SK-N-SH (cell line): ENCODE results near the gene KCTD17. TPM values are rescaled to one million over a fixed set of nuclear protein-coding genes. Genes with fewer than 3 reads are reported as not detected.

ENCODE experiments used
- CTCF ChIA-PET: fragments of 300-600, 350-600 bp; formaldehyde crosslinking; extraction: SDS; loops from one replicate; lab custom pipeline; 2021; lab: Yijun Ruan, JAX
- POLR2A ChIA-PET: fragments of 350-600 bp; sonication (Branson Sonifier 250); formaldehyde crosslinking; extraction: SDS; loops from one replicate; lab custom pipeline; 2020; ENCODE audit warnings: antibody characterized with exemption, inconsistent platforms; lab: Yijun Ruan, JAX
- DNase-seq: peaks from one replicate; pipeline ENCODE4 v3.0.0; 2012
- H2AFZ ChIP-seq: fragments of 200-600 bp; sonication (generic); 2 replicates; pipeline ENCODE4 v1.8.1; 2016; ENCODE audit warnings: antibody characterized with exemption, mild to moderate bottlenecking, low read depth
- H3F3A ChIP-seq: fragments of 200-600 bp; sonication (generic); replicated peaks from 2 replicates; pipeline ENCODE3; 2016; ENCODE audit warnings: antibody characterized with exemption, mild to moderate bottlenecking; ENCODE audit not compliant: insufficient read depth
- H3K27ac ChIP-seq, 2 experiments: fragments of 200-500 bp in 1 of 2; fragments of 200-600 bp in 1 of 2; sonication (Bioruptor generic) in 1 of 2; sonication (generic), shearing (Covaris generic) in 1 of 2; 2 replicates each; pipeline versions ENCODE4 v1.5.1 to v1.6.1; 2014 to 2016; ENCODE audit warnings: low read depth in 2 of 2, inconsistent platforms in 1 of 2, low read length in 1 of 2, mild to moderate bottlenecking in 1 of 2, mixed read lengths in 1 of 2
- H3K27me3 ChIP-seq: fragments of 200-600 bp; sonication (generic), shearing (Covaris generic); 2 replicates; pipeline ENCODE4 v1.6.1; 2016; ENCODE audit warnings: mixed run types; ENCODE audit not compliant: insufficient read depth
- H3K36me3 ChIP-seq, 2 experiments: fragments of 200-500 bp in 1 of 2; fragments of 200-600 bp in 1 of 2; sonication (Bioruptor generic) in 1 of 2; sonication (generic) in 1 of 2; replicated peaks in 1 of 2; 2 replicates each; pipeline versions ENCODE3 to v1.5.1; 2014 to 2016; ENCODE audit warnings: low read length in 1 of 2, mild to moderate bottlenecking in 1 of 2; ENCODE audit not compliant: insufficient read depth in 2 of 2, control insufficient read depth in 1 of 2
- H3K4me1 ChIP-seq, 2 experiments: fragments of 200-500 bp in 1 of 2; fragments of 200-600 bp in 1 of 2; sonication (Bioruptor generic) in 1 of 2; sonication (generic), shearing (Covaris generic) in 1 of 2; 2 replicates each; pipeline versions ENCODE4 v1.5.1 to v1.6.1; 2014 to 2016; ENCODE audit warnings: low read depth in 1 of 2, low read length in 1 of 2, mixed run types in 1 of 2; ENCODE audit not compliant: insufficient read depth in 2 of 2, control insufficient read depth in 1 of 2
- H3K4me2 ChIP-seq: fragments of 200-600 bp; sonication (generic), shearing (Covaris generic); 2 replicates; pipeline ENCODE4 v1.6.1; 2017; ENCODE audit warnings: mixed run types
- H3K4me3 ChIP-seq, 2 experiments: fragments of 200-500 bp in 1 of 2; fragments of 200-600 bp in 1 of 2; sonication (Bioruptor generic) in 1 of 2; sonication (generic), shearing (Covaris generic) in 1 of 2; 2 replicates each; pipeline versions ENCODE4 v1.5.1 to v1.8.1; 2014 to 2016; ENCODE audit warnings: low read depth in 2 of 2, inconsistent platforms in 1 of 2, low read length in 1 of 2, mild to moderate bottlenecking in 1 of 2, mixed read lengths in 1 of 2, moderate library complexity in 1 of 2
- H3K79me2 ChIP-seq: fragments of 200-600 bp; sonication (generic); 2 replicates; pipeline ENCODE4 v1.8.1; 2017; ENCODE audit warnings: mild to moderate bottlenecking; ENCODE audit not compliant: insufficient read depth
- H3K9ac ChIP-seq: fragments of 200-600 bp; sonication (generic); 2 replicates; pipeline ENCODE4 v1.6.1; 2017; ENCODE audit warnings: mixed run types
- H3K9me2 ChIP-seq: fragments of 200-600 bp; sonication (generic); 2 replicates; pipeline ENCODE4 v1.6.1; 2017; ENCODE audit warnings: mixed run types
- H3K9me3 ChIP-seq: fragments of 200-600 bp; sonication (generic); 2 replicates; pipeline ENCODE4 v1.6.1; 2017; ENCODE audit warnings: mixed run types, mild to moderate bottlenecking, moderate library complexity
- H4K20me1 ChIP-seq: fragments of 200-600 bp; sonication (generic); 2 replicates; pipeline ENCODE4 v1.6.1; 2017; ENCODE audit warnings: mild to moderate bottlenecking, mixed run types; ENCODE audit not compliant: insufficient read depth
- CHD2 ChIP-seq: fragments of 150-350 bp; IDR thresholded peaks from 2 replicates; pipeline ENCODE4 v1.6.1; 2018; ENCODE audit warnings: low read length; ENCODE audit not compliant: partially characterized antibody
- ELF1 ChIP-seq: IDR thresholded peaks from 2 replicates; pipeline ENCODE4 v1.4.0; 2012
- EP300 ChIP-seq, 2 experiments: IDR thresholded peaks; 2 replicates each; pipeline versions ENCODE4 v1.4.0 to v1.6.1; 2012; ENCODE audit warnings: borderline replicate concordance in 1 of 2, low read depth in 1 of 2, low read length in 1 of 2
- FOSL2 ChIP-seq: IDR thresholded peaks from 2 replicates; pipeline ENCODE4 v1.4.0; 2012; ENCODE audit warnings: low read depth, mild to moderate bottlenecking, moderate library complexity, borderline replicate concordance
- GABPA ChIP-seq: IDR thresholded peaks from 2 replicates; pipeline ENCODE4 v1.4.0; 2012; ENCODE audit warnings: low read depth, mild to moderate bottlenecking
- GATA2 ChIP-seq: sonication (generic); formaldehyde crosslinking; IDR thresholded peaks from 2 replicates; pipeline ENCODE4 v1.5.0; 2020; ENCODE audit warnings: mild to moderate bottlenecking, missing genetic modification reagents
- IRF3 ChIP-seq: fragments of 150-350 bp; IDR thresholded peaks from 2 replicates; pipeline ENCODE4 v1.6.1; 2016; ENCODE audit warnings: mild to moderate bottlenecking, low read depth, low read length
- MAX ChIP-seq: IDR thresholded peaks from 2 replicates; pipeline ENCODE4 v1.4.0; 2012; ENCODE audit warnings: low read depth
- MEF2A ChIP-seq: IDR thresholded peaks from 2 replicates; pipeline ENCODE4 v1.4.0; 2012; ENCODE audit warnings: low read depth, borderline replicate concordance
- MXI1 ChIP-seq: IDR thresholded peaks from 2 replicates; pipeline ENCODE4 v1.6.1; 2012; ENCODE audit warnings: mild to moderate bottlenecking, low read depth, low read length, improper control_type of control experiment
- NFIC ChIP-seq: IDR thresholded peaks from 2 replicates; pipeline ENCODE4 v1.4.0; 2012; ENCODE audit warnings: borderline replicate concordance
- NRF1 ChIP-seq: IDR thresholded peaks from 2 replicates; pipeline ENCODE4 v1.6.1; 2012; ENCODE audit warnings: low read depth, mild to moderate bottlenecking, low read length
- RAD21 ChIP-seq: IDR thresholded peaks from 2 replicates; pipeline ENCODE4 v1.6.1; 2012; ENCODE audit warnings: mild to moderate bottlenecking, low read length
- RCOR1 ChIP-seq: fragments of 150-350 bp; IDR thresholded peaks from 2 replicates; pipeline ENCODE4 v1.6.1; 2017; ENCODE audit warnings: antibody characterized with exemption, low read length
- RFX5 ChIP-seq: IDR thresholded peaks from 2 replicates; pipeline ENCODE4 v1.6.1; 2012; ENCODE audit warnings: mild to moderate bottlenecking, improper control_type of control experiment, low read length
- RXRA ChIP-seq: IDR thresholded peaks from 2 replicates; pipeline ENCODE4 v1.4.0; 2012; ENCODE audit warnings: low read depth, mild to moderate bottlenecking, borderline replicate concordance
- SIN3A ChIP-seq: IDR thresholded peaks from 2 replicates; pipeline ENCODE4 v1.6.1; 2012; ENCODE audit warnings: low read depth, mild to moderate bottlenecking, low read length, moderate library complexity, borderline replicate concordance
- TAF1 ChIP-seq: IDR thresholded peaks from 2 replicates; pipeline ENCODE4 v1.6.1; 2012; ENCODE audit warnings: low read depth, mild to moderate bottlenecking, low read length, moderate library complexity, borderline replicate concordance
- WGBS: methylation state at CpG from one replicate; pipeline ENCODE4 v1.1.6; 2017; ENCODE audit warnings: low lambda C conversion rate; 5-methylcytosine and 5-hydroxymethylcytosine counted together
- polyA plus RNA-seq, 3 experiments: library from polyadenylated mRNA; depleted of rRNA; stranded (reverse); fragments of >200 nt; gene quantifications; 2 replicates each; pipeline ENCODE4 v1.2.3, GENCODE V29; 2012
- TF ChIP-seq, protein P1 (sequence below): IDR thresholded peaks from 2 replicates; pipeline ENCODE4 v1.4.0; 2012; ENCODE audit warnings: low read depth, borderline replicate concordance
- TF ChIP-seq, protein P2 (sequence below): fragments of 200-600 bp; sonication (generic); IDR thresholded peaks from 2 replicates; pipeline ENCODE4 v1.6.1; 2017; ENCODE audit warnings: antibody characterized with exemption, mild to moderate bottlenecking, moderate library complexity

KCTD17 gene
- polyA plus RNA-seq, 1 of the 3 experiments (the other 2 are of a cell fraction) = 57.8 TPM

GRCh38 chr22:37082251-37082873 lies 30.8 kb downstream of the KCTD17 start:
- Histone ChIP-seq H3F3A (no peaks in the 10 kb centered on the region), H3K36me3 (no peaks in the 10 kb centered on the region), H3K9me3 (no peaks in the 10 kb centered on the region), H3K9me2 (no peaks in the 10 kb centered on the region), H3K9ac (no peak overlapping the region), H3K27me3 (peaks cover 2% of the 10 kb centered on the region; the same call in 1 of the 2 replicates), H3K4me2 (no peak overlapping the region), H3K27ac (no peak overlapping the region), H3K79me2 (no peaks in the 10 kb centered on the region), H4K20me1 (no peaks in the 10 kb centered on the region), H3K4me1 (no peaks in the 10 kb centered on the region)
- POLR2A ChIA-PET = no interaction called here
- no peak for DNase-seq
- 69% methylated on average over 7 of the region's 10 CpGs for WGBS
- CTCF ChIA-PET = interaction anchor here (0.8 to 1.2 kb wide), 3 partner anchors 104 to 130 kb away, joined by 3 to 4 read pairs (median 3); partner anchors contain the start of gene SSTR3
- TF ChIP-seq NFIC = no peak
- no peak for TF ChIP-seq MEF2A
- TF ChIP-seq RAD21 = no peak
- no peak for TF ChIP-seq EP300 (IDR thresholded peaks at IDR 0.05; ENCODE audit: borderline replicate concordance in 1 of 2, low read depth in 1 of 2, low read length in 1 of 2)
- TF ChIP-seq GABPA = no peak
- TF ChIP-seq SIN3A = no peak
- no peak for TF ChIP-seq RCOR1
- no peak for TF ChIP-seq NRF1
- no peak for TF ChIP-seq TAF1
- no peak for TF ChIP-seq MXI1
- no peak for TF ChIP-seq MAX
- TF ChIP-seq, all 33 proteins: peak for 0
- Histone ChIP-seq H3K4me3 (no peak overlapping the region), H2AFZ (no peak overlapping the region)

DNA sequence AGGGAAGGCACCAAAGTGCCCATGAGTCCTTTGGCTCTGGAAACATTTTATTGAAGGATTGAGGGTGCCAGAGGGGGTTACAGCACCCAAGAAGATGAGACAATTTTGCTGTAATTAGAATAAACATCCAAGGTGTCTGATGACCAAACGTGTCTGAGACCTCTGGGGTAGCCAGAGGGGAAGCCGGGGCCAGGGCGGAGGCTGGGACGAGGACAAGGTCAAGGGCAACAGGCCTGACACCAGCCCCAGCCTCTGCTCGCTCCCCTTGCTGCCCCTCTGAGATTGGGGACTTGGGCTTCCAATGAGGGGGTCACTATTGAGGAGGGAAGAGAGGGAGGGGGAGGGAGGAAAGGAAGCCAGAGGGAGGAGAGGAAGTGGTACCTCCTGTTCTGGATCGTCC lies 32.4 kb downstream of the KCTD17 start:
- no peak for TF ChIP-seq MEF2A
- TF ChIP-seq RAD21 = no peak
- no peak for TF ChIP-seq CHD2
- no peak for TF ChIP-seq MXI1
- no peak for TF ChIP-seq NRF1
- TF ChIP-seq TAF1 = no peak
- TF ChIP-seq, protein P1, sequence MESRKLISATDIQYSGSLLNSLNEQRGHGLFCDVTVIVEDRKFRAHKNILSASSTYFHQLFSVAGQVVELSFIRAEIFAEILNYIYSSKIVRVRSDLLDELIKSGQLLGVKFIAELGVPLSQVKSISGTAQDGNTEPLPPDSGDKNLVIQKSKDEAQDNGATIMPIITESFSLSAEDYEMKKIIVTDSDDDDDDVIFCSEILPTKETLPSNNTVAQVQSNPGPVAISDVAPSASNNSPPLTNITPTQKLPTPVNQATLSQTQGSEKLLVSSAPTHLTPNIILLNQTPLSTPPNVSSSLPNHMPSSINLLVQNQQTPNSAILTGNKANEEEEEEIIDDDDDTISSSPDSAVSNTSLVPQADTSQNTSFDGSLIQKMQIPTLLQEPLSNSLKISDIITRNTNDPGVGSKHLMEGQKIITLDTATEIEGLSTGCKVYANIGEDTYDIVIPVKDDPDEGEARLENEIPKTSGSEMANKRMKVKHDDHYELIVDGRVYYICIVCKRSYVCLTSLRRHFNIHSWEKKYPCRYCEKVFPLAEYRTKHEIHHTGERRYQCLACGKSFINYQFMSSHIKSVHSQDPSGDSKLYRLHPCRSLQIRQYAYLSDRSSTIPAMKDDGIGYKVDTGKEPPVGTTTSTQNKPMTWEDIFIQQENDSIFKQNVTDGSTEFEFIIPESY = no peak
- no peak for TF ChIP-seq RXRA
- TF ChIP-seq, protein P2, sequence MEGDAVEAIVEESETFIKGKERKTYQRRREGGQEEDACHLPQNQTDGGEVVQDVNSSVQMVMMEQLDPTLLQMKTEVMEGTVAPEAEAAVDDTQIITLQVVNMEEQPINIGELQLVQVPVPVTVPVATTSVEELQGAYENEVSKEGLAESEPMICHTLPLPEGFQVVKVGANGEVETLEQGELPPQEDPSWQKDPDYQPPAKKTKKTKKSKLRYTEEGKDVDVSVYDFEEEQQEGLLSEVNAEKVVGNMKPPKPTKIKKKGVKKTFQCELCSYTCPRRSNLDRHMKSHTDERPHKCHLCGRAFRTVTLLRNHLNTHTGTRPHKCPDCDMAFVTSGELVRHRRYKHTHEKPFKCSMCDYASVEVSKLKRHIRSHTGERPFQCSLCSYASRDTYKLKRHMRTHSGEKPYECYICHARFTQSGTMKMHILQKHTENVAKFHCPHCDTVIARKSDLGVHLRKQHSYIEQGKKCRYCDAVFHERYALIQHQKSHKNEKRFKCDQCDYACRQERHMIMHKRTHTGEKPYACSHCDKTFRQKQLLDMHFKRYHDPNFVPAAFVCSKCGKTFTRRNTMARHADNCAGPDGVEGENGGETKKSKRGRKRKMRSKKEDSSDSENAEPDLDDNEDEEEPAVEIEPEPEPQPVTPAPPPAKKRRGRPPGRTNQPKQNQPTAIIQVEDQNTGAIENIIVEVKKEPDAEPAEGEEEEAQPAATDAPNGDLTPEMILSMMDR = no peak
- no peak for TF ChIP-seq IRF3
- no peak for TF ChIP-seq RFX5
- TF ChIP-seq ELF1 = no peak
- TF ChIP-seq MAX = no peak
- no peak for TF ChIP-seq FOSL2
- no peak for TF ChIP-seq GABPA
- TF ChIP-seq GATA2 (CRISPR knock-in tag) = no peak
- TF ChIP-seq EP300 (IDR thresholded peaks at IDR 0.05; ENCODE audit: borderline replicate concordance in 1 of 2, low read depth in 1 of 2, low read length in 1 of 2) = no peak
- H3K9ac ChIP-seq = no peak overlapping the region
- CTCF ChIA-PET = no interaction called here
- no peaks in the 10 kb centered on the region for H4K20me1 ChIP-seq
- H3K4me2 ChIP-seq = no peak overlapping the region
- no peaks in the 10 kb centered on the region for H3K4me1 ChIP-seq
- H2AFZ ChIP-seq = no peak overlapping the region
- H3K9me3 ChIP-seq = no peaks in the 10 kb centered on the region
- H3K4me3 ChIP-seq = no peak overlapping the region
- H3K36me3 ChIP-seq = no peaks in the 10 kb centered on the region
- H3K9me2 ChIP-seq = no peaks in the 10 kb centered on the region
- no peak for DNase-seq
- H3K27ac ChIP-seq = no peak overlapping the region
- H3K27me3 ChIP-seq = no peaks in the 10 kb centered on the region
- POLR2A ChIA-PET = no interaction called here
- no peaks in the 10 kb centered on the region for H3K79me2 ChIP-seq
- 53% methylated on average over 6 of the region's 6 CpGs for WGBS
- H3F3A ChIP-seq = no peaks in the 10 kb centered on the region
